T-cell (primary cell): ENCODE measurements around the gene VSIG10L. TPM values are rescaled to one million over a fixed set of nuclear protein-coding genes. Genes with fewer than 3 reads are reported as not detected.

Source experiments
- ATAC-seq, 4 experiments: fragments of 200-7000 bp in 3 of 4; fragments of 150-1000 bp in 1 of 4; cut with Tn5 transposase; replicated peaks in 1 of 4; 1 replicate in 3 of 4; 2 replicates in 1 of 4; pipeline ENCODE4 v1.10.0; 2021; ENCODE audit warnings: moderate library complexity in 3 of 4, mild to moderate bottlenecking in 2 of 4, moderate number of reproducible peaks in 1 of 4
- CTCF ChIA-PET, 2 donors: fragments of 300-600 bp; sonication (Branson Sonifier 250); formaldehyde crosslinking; loops; one replicate each; lab custom pipeline; 2022; ENCODE audit warnings: antibody characterized with exemption in 2 of 2; lab: Charles Lee
- POLR2A ChIA-PET, 2 donors: fragments of 300-600 bp; sonication (Branson Sonifier 250); formaldehyde crosslinking; loops; one replicate each; lab custom pipeline; 2022; ENCODE audit warnings: antibody characterized with exemption in 2 of 2; lab: Charles Lee
- DNase-seq, 35 experiments: peaks; one replicate each; pipeline versions ENCODE4 v3.0.0 to v3.0.0-alpha.2; 2013 to 2023
- H3K27ac ChIP-seq: one replicate; pipeline ENCODE4 v1.5.1; 2013; ENCODE audit warnings: low read length
- H3K27me3 ChIP-seq, 2 experiments: replicated peaks in 1 of 2; 1 replicate in 1 of 2; 2 replicates in 1 of 2; pipeline versions ENCODE4 v1.6.1 to v1.7.0; 2013; ENCODE audit warnings: low read length in 1 of 2, mixed read lengths in 1 of 2; ENCODE audit not compliant: control insufficient read depth in 2 of 2, insufficient read depth in 2 of 2; ENCODE audit errors: extremely low read depth in 1 of 2
- H3K36me3 ChIP-seq, 2 donors: 1 replicate in 1 of 2; 2 replicates in 1 of 2; pipeline versions ENCODE4 v1.6.1 to v1.7.0; 2013; ENCODE audit warnings: low read length in 1 of 2; ENCODE audit not compliant: control insufficient read depth in 2 of 2, insufficient read depth in 1 of 2; ENCODE audit errors: extremely low read depth in 1 of 2
- H3K4me1 ChIP-seq, 2 experiments: 1 replicate in 1 of 2; 2 replicates in 1 of 2; pipeline versions ENCODE4 v1.6.1 to v1.7.0; 2013; ENCODE audit warnings: low read length in 2 of 2, mixed read lengths in 1 of 2; ENCODE audit not compliant: insufficient read depth in 2 of 2, control insufficient read depth in 1 of 2; ENCODE audit errors: extremely low read depth in 1 of 2
- H3K4me3 ChIP-seq, 2 donors: 1 replicate in 1 of 2; 2 replicates in 1 of 2; pipeline versions ENCODE4 v1.5.1 to v1.7.0; 2013; ENCODE audit warnings: mild to moderate bottlenecking in 2 of 2, low read length in 1 of 2, moderate library complexity in 1 of 2; ENCODE audit not compliant: control insufficient read depth in 1 of 2; ENCODE audit errors: extremely low read depth in 1 of 2
- H3K9me3 ChIP-seq: 2 replicates; pipeline ENCODE4 v1.7.0; 2013
- H3K27ac Mint-ChIP-seq, 2 donors: one replicate each; pipeline ENCODE4 v1.8.0; 2020 to 2021; ENCODE audit warnings: mild to moderate bottlenecking in 2 of 2, mixed read lengths in 2 of 2
- H3K27me3 Mint-ChIP-seq, 2 donors: one replicate each; pipeline ENCODE4 v1.8.0; 2021 to 2022; ENCODE audit warnings: mixed read lengths in 2 of 2
- H3K36me3 Mint-ChIP-seq: one replicate; pipeline ENCODE4 v1.8.0; 2021; ENCODE audit warnings: mixed read lengths
- H3K4me1 Mint-ChIP-seq, 3 donors: one replicate each; pipeline ENCODE4 v1.8.0; 2020 to 2022; ENCODE audit warnings: mixed read lengths in 3 of 3, mild to moderate bottlenecking in 1 of 3
- H3K4me3 Mint-ChIP-seq, 3 donors: one replicate each; pipeline ENCODE4 v1.8.0; 2020 to 2022; ENCODE audit warnings: mild to moderate bottlenecking in 3 of 3, mixed read lengths in 3 of 3, moderate library complexity in 3 of 3
- H3K9me3 Mint-ChIP-seq, 3 donors: one replicate each; pipeline ENCODE4 v1.8.0; 2020 to 2022; ENCODE audit warnings: mixed read lengths in 3 of 3
- WGBS: methylation state at CpG from one replicate; pipeline ENCODE4 v1.1.5; 2013; ENCODE audit warnings: missing lambda C conversion rate; ENCODE audit not compliant: insufficient coverage; 5-methylcytosine and 5-hydroxymethylcytosine counted together
- total RNA-seq, 35 experiments: library from RNA in 6 of 35; stranded (reverse) in 6 of 35; fragments of 120-200 nt in 1 of 35; gene quantifications; one replicate each; pipeline versions ENCODE4 v1.2.1 to v1.2.4 and lab custom pipeline; 2013 to 2026

VSIG10L gene
- total RNA-seq, 5 donors from 2014 or later (not counting 1 experiment from before 2014, with no cell fraction given): 0.18 to 0.70 (median 0.39) TPM

DNA sequence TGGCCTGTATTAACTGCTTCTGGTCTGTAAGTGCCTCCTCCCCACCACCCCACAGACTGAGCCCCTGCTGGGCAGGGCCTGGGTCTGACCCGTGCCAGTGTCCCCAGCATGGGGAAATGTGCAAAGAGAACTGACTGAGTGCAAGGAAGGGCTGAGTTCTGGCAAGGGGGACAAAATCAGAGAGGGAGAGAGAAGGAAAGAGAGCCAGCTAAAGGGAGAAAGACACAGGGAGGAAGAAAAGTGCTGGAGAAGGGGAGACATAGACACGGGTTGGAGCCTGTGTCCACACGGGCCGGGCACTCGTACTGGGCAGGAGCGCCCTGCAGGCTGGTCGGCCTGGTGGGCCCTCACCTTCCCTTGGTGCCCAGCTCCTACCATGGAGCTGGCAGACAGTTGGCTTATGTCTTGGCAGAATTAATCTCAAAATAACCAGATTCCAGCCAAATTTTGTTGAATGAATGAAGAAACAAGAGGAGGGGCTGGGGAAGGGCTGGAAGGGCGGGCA is 29.3 kb upstream of the VSIG10L start:
- Mint-ChIP-seq H3K4me3 (peak overlapping the region; percentile 61 to 96 (median 96)), H3K4me1 (peaks cover 70 to 82% (median 73%) of the 10 kb centered on the region in 3 donors), H3K9me3 (no peaks in the 10 kb centered on the region), H3K27ac (peak overlapping the region; percentile 89), H3K27me3 (no peaks in the 10 kb centered on the region), H3K36me3 (no peaks in the 10 kb centered on the region)
- H3K36me3 ChIP-seq: no peaks in the 10 kb centered on the region
- H3K27ac ChIP-seq: peak overlapping the region; percentile 87
- H3K27me3 ChIP-seq: no peaks in the 10 kb centered on the region
- peak overlapping the region in 1 of 2 donors; percentile 75 for H3K4me3 ChIP-seq
- no peak for DNase-seq
- no peaks in the 10 kb centered on the region for H3K9me3 ChIP-seq
- ChIA-PET POLR2A (interaction anchor here in 1 of 2 donors (0.7 kb wide), 1 partner anchor 18 kb away, joined by 3 read pairs; no protein-coding TSS in a partner anchor), CTCF (interaction anchor here in 1 of 2 donors (0.5 kb wide), 1 partner anchor 24 kb away, joined by 3 read pairs; no protein-coding TSS in a partner anchor)
- 67% methylated on average over 5 of the region's 8 CpGs for WGBS
- peaks cover 18 to 96% of the 10 kb centered on the region in 2 experiments for H3K4me1 ChIP-seq
- no peak for ATAC-seq

DNA sequence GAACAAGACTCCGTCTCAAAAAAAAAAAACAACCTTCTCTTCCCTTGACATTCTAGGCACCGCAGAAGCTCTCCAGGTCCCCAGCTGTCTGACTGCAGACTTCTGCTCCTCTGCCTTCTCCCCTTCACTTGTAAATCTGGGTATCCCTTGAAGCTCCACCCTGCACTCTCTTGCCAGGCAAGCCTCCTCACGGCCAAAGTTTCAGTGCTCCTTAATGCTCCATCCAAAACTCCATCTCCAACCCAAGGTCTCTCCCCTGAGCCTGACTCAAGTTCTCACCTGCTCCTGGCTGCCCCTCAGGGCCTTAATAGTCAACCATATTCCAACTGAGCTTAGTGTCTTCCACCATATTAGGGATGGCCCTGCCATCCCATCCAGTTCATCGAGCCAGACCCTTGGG is 28.3 kb upstream of the VSIG10L start:
- ChIA-PET CTCF (interaction anchor here in 1 of 2 donors (0.6 kb wide), 1 partner anchor 12 kb away, joined by 3 read pairs; no protein-coding TSS in a partner anchor), POLR2A (interaction anchor here in 1 of 2 donors (0.7 kb wide), 1 partner anchor 22 kb away, joined by 5 read pairs; no protein-coding TSS in a partner anchor)
- DNase-seq (no peak), ATAC-seq (no peak)
- Mint-ChIP-seq H3K36me3 (no peaks in the 10 kb centered on the region), H3K27ac (peak overlapping the region; percentile 89), H3K4me1 (peaks cover 70 to 79% (median 79%) of the 10 kb centered on the region in 3 donors), H3K9me3 (no peaks in the 10 kb centered on the region), H3K4me3 (peak overlapping the region; percentile 61 to 96 (median 96)), H3K27me3 (no peaks in the 10 kb centered on the region)
- H3K9me3 ChIP-seq: no peaks in the 10 kb centered on the region
- no peaks in the 10 kb centered on the region for H3K36me3 ChIP-seq
- peak overlapping the region; percentile 87 for H3K27ac ChIP-seq
- peaks cover 15 to 95% of the 10 kb centered on the region in 2 experiments for H3K4me1 ChIP-seq
- WGBS: 75% methylated on average over 3 of the region's 4 CpGs
- H3K4me3 ChIP-seq: peak overlapping the region in 1 of 2 donors; percentile 75
- no peaks in the 10 kb centered on the region for H3K27me3 ChIP-seq

- Histone ChIP-seq H3K4me1 (peaks cover 19 to 92% of the 10 kb centered on the region in 2 experiments), H3K27me3 (no peaks in the 10 kb centered on the region), H3K27ac (peak within 1 kb of the TSS; percentile 76), H3K9me3 (no peaks in the 10 kb centered on the region), H3K36me3 (no peaks in the 10 kb centered on the region), H3K4me3 (peak within 1 kb of the TSS; percentile 87)
- DNase-seq (peak in 12 of 35 experiments; percentile 17 to 60 (median 26)), ATAC-seq (no peak)
- Mint-ChIP-seq H3K9me3 (no peaks in the 10 kb centered on the region), H3K27me3 (no peaks in the 10 kb centered on the region), H3K4me3 (peak within 1 kb of the TSS; percentile 96 to 98 (median 96)), H3K27ac (peak within 1 kb of the TSS; percentile 93 to 97), H3K4me1 (peaks cover 68 to 79% (median 76%) of the 10 kb centered on the region in 3 donors), H3K36me3 (no peaks in the 10 kb centered on the region)
- POLR2A ChIA-PET: no interaction called here
- CTCF ChIA-PET: interaction anchor here in 1 of 2 donors (1.1 to 1.4 kb wide), 3 partner anchors 14 to 27 kb away, joined by 3 to 5 read pairs (median 4); no protein-coding TSS in a partner anchor
- 43% methylated on average over 15 of the region's 23 CpGs for WGBS
These were observed 26.7 kb upstream of the VSIG10L start, which contains the start of gene CLDND2 for GRCh38 chr19:51368366-51369282. CLDND2 (minus strand) TSS chr19:51369003; CDS start chr19:51368577, 426 bp downstream.

GRCh38 chr19:51367565-51368365 is 25.8 kb upstream of the VSIG10L start:
- CTCF ChIA-PET: interaction anchor here in 1 of 2 donors (0.7 to 1.4 kb wide), 3 partner anchors 13 to 28 kb away, joined by 4 to 5 read pairs (median 5); no protein-coding TSS in a partner anchor
- no peaks in the 10 kb centered on the region for H3K36me3 Mint-ChIP-seq

DNA sequence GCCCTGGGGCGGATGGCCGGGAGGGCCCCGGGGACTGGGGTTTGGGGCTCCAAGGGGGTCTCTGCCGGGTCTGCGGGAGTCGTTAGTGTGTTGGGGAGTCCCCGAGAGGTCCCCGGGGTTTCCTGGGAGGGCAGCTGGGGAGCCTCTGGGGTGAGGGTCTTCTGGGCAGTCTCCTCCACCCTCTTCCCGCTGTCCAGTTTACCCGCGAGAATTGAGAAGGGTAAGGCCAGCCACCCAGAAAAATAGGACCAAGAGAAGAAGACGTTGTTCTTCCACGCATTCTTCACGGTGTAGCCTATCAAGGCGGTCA is 25.3 kb upstream of the VSIG10L start:
- peaks cover 8 to 87% of the 10 kb centered on the region in 2 experiments for H3K4me1 ChIP-seq
- H3K27ac ChIP-seq: peak overlapping the region; percentile 76
- no peaks in the 10 kb centered on the region for H3K36me3 Mint-ChIP-seq
- H3K4me1 Mint-ChIP-seq: peaks cover 64 to 79% (median 74%) of the 10 kb centered on the region in 3 donors
- peak overlapping the region; percentile 93 to 97 for H3K27ac Mint-ChIP-seq
- H3K27me3 ChIP-seq: no peaks in the 10 kb centered on the region
- POLR2A ChIA-PET: no interaction called here
- no peaks in the 10 kb centered on the region for H3K9me3 ChIP-seq
- H3K27me3 Mint-ChIP-seq: no peaks in the 10 kb centered on the region
- H3K36me3 ChIP-seq: no peaks in the 10 kb centered on the region
- WGBS: 0% methylated on average over 9 of the region's 15 CpGs
- no peaks in the 10 kb centered on the region for H3K9me3 Mint-ChIP-seq
- DNase-seq (peak in 2 of 35 experiments; percentile 21 to 50), ATAC-seq (no peak)
- H3K4me3 ChIP-seq: peak overlapping the region; percentile 87
- H3K4me3 Mint-ChIP-seq: peak overlapping the region; percentile 96 to 98 (median 96)
- CTCF ChIA-PET: interaction anchor here in 1 of 2 donors (0.7 to 1.4 kb wide), 3 partner anchors 12 to 28 kb away, joined by 4 to 5 read pairs (median 5); no protein-coding TSS in a partner anchor

More at GRCh38 chr19:51367565-51368365, 25.8 kb upstream of the VSIG10L start:
- H3K4me3 ChIP-seq: peak overlapping the region; percentile 87
- Mint-ChIP-seq H3K27ac (peak overlapping the region; percentile 93 to 97), H3K27me3 (no peaks in the 10 kb centered on the region), H3K9me3 (no peaks in the 10 kb centered on the region), H3K4me3 (peak overlapping the region; percentile 96 to 98 (median 96)), H3K4me1 (peaks cover 66 to 79% (median 75%) of the 10 kb centered on the region in 3 donors)
- no peaks in the 10 kb centered on the region for H3K27me3 ChIP-seq
- ATAC-seq (peak; percentile 77 to 83 (median 80)), DNase-seq (peak; percentile 72 to 98 (median 87))
- POLR2A ChIA-PET: no interaction called here
- no peaks in the 10 kb centered on the region for H3K36me3 ChIP-seq
- no peaks in the 10 kb centered on the region for H3K9me3 ChIP-seq
- H3K27ac ChIP-seq: peak overlapping the region; percentile 76
- WGBS: 1% methylated on average over 62 of the region's 64 CpGs
- peaks cover 12 to 87% of the 10 kb centered on the region in 2 experiments for H3K4me1 ChIP-seq
